Middle frontal gyrus (tissue), 1 donor: ENCODE results near the gene PECR.
"Not testable (repeated sequence)": the region's sequence is repeated elsewhere in the genome, so short reads cannot be mapped to it uniquely, and the experiment has no call there.

Source experiments
- DNase-seq: peaks from one replicate; pipeline ENCODE4 v3.0.0-alpha.2; 2015; ENCODE audit warnings: low spot score; ENCODE audit errors: extremely low spot score

PECR gene

GRCh38 chr2:216107320-216107719 is 25.7 kb upstream of the PECR start:
- no peak for DNase-seq

GRCh38 chr2:216104691-216105090 is 23.1 kb upstream of the PECR start:
- DNase-seq = no peak

GRCh38 chr2:216103213-216103612 is 21.6 kb upstream of the PECR start:
- no peak for DNase-seq

- DNase-seq = no peak
These were observed 19.5 kb upstream of the PECR start for GRCh38 chr2:216101109-216101508.

GRCh38 chr2:216098421-216099334 is 17.1 kb upstream of the PECR start:
- DNase-seq = no peak

- DNase-seq = no peak
These were observed 13.1 kb upstream of the PECR start for GRCh38 chr2:216094701-216095100.

GRCh38 chr2:216092646-216093045 is 11.0 kb upstream of the PECR start:
- DNase-seq = no peak

GRCh38 chr2:216090369-216090786 is 8.8 kb upstream of the PECR start:
- DNase-seq = no peak

GRCh38 chr2:216086207-216086893 is 4.7 kb upstream of the PECR start:
- no peak for DNase-seq

GRCh38 chr2:216084547-216084946 is 2.9 kb upstream of the PECR start:
- no peak for DNase-seq

- DNase-seq = no peak
These were observed 2.1 kb upstream of the PECR start for GRCh38 chr2:216083464-216084281.

GRCh38 chr2:216082805-216083204 is 1.2 kb upstream of the PECR start:
- no peak for DNase-seq

- no peak for DNase-seq
These were observed 605 bp upstream of the PECR start for GRCh38 chr2:216082117-216082711.

GRCh38 chr2:216081012-216081411 is 597 bp downstream of the PECR start:
- no peak for DNase-seq

GRCh38 chr2:216080048-216080447 is 1.6 kb downstream of the PECR start:
- not testable (repeated sequence) for DNase-seq

- DNase-seq = no peak
These were observed 2.8 kb downstream of the PECR start for GRCh38 chr2:216078776-216079175.

- DNase-seq = no peak
These were observed 5.8 kb downstream of the PECR start for GRCh38 chr2:216075510-216076485.

GRCh38 chr2:216074794-216075193 is 6.8 kb downstream of the PECR start:
- no peak for DNase-seq

- no peak for DNase-seq
These were observed 7.2 kb downstream of the PECR start for GRCh38 chr2:216074380-216074779.

GRCh38 chr2:216073773-216074172 is 7.8 kb downstream of the PECR start:
- DNase-seq = no peak
